BLaER1 (cell line): Measurements from ENCODE around the gene GABBR1.

Source experiments
- H3K27ac ChIP-seq: shearing (Covaris generic); formaldehyde crosslinking; 2 replicates; pipeline ENCODE4 v1.8.1; 2022
- H3K27me3 ChIP-seq: shearing (Covaris generic); formaldehyde crosslinking; 2 replicates; pipeline ENCODE4 v1.8.1; 2022
- H3K36me3 ChIP-seq: shearing (Covaris generic); formaldehyde crosslinking; 2 replicates; pipeline ENCODE4 v1.8.1; 2022
- H3K4me1 ChIP-seq: shearing (Covaris generic); formaldehyde crosslinking; 2 replicates; pipeline ENCODE4 v1.8.1; 2022
- H3K4me2 ChIP-seq: shearing (Covaris generic); formaldehyde crosslinking; 2 replicates; pipeline ENCODE4 v1.8.1; 2022
- H3K4me3 ChIP-seq: shearing (Covaris generic); formaldehyde crosslinking; 2 replicates; pipeline ENCODE4 v1.8.1; 2022
- H3K9ac ChIP-seq: shearing (Covaris generic); formaldehyde crosslinking; 2 replicates; pipeline ENCODE4 v1.8.1; 2022
- H3K9me3 ChIP-seq: shearing (Covaris generic); formaldehyde crosslinking; 2 replicates; pipeline ENCODE4 v1.8.1; 2022
- H4K20me1 ChIP-seq: shearing (Covaris generic); formaldehyde crosslinking; 2 replicates; pipeline ENCODE4 v1.8.1; 2022
- Cebpa-rat ChIP-seq: shearing (Covaris generic); IDR thresholded peaks from 2 replicates; pipeline ENCODE4 v1.8.1; 2022

GABBR1 gene

GRCh38 chr6:29631860-29632731 is 887 bp downstream of the GABBR1 start:
- TF ChIP-seq Cebpa-rat, result no peak
- Histone ChIP-seq H3K4me1 (peaks cover 49% of the 10 kb centered on the region), H3K9ac (peak overlapping the region; percentile 74), H3K4me2 (peak overlapping the region; percentile 92), H4K20me1 (peaks cover 24% of the 10 kb centered on the region), H3K27me3 (no peaks in the 10 kb centered on the region), H3K36me3 (no peaks in the 10 kb centered on the region), H3K4me3 (peak overlapping the region; percentile 74), H3K27ac (peak overlapping the region; percentile 64), H3K9me3 (no peaks in the 10 kb centered on the region)

DNA sequence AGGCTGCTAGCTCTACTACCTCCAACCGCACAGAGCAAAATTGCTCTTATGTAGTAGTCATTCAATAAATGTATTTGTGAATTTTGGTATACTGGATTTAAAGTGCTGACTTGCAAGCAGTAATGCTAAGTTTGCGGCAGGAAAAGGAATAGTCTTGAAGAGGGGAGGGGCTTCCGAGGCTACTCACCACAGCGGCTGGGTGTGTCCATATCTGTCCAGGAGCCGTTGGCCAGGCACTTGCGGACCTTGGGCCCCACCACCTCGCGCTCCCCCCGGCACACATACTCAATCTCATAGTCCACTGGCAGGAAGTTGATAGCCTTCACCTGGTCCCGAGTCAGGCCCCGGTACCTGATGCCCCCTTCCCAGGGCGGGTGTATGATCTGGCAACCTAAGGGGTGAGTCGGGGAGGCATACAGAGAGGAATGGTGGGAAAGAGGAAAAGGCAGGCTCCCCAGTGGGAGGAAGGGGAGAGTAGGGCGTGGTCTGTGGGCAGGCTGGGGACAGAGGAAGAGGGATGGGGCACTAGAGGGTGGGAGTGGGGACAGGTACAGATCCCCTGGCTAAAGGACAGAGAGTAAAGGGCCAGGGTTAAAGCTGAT is 1.7 kb downstream of the GABBR1 start:
- H3K4me2 ChIP-seq, result peak overlapping the region; percentile 92
- H3K36me3 ChIP-seq, result no peaks in the 10 kb centered on the region
- peaks cover 49% of the 10 kb centered on the region for H3K4me1 ChIP-seq
- no peaks in the 10 kb centered on the region for H3K27me3 ChIP-seq
- 0 out of 2 replicates have a peak overlapping the region, but pooled peaks have one; percentile 19 for H3K9ac ChIP-seq
- no peak for TF ChIP-seq Cebpa-rat
- no peak overlapping the region for H3K27ac ChIP-seq
- no peaks in the 10 kb centered on the region for H3K9me3 ChIP-seq
- H3K4me3 ChIP-seq, result peak overlapping the region; percentile 74; the same call in 1 of the 2 replicates
- H4K20me1 ChIP-seq, result peaks cover 24% of the 10 kb centered on the region

DNA sequence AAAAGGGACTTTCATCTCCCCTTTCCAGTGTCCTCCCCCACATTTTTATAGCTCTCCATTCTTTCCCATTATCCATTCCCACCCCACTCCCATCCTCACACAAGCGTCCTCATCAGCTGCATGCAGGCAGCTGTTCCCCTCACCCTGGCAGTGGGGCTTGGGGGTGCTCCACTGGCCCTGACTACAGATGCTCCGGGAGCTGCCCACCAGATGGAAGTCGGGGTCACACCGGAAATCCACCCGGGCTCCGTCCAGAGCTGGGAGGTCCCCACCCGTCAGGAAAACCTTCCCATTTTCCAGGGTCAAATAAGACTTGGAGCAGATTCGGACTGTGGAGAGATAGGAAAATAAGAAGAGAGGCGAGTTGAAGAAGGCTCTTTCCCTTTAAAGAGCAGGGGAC is 2.7 kb downstream of the GABBR1 start:
- no peak overlapping the region for H3K27ac ChIP-seq
- no peak for TF ChIP-seq Cebpa-rat
- peaks cover 24% of the 10 kb centered on the region for H4K20me1 ChIP-seq
- no peaks in the 10 kb centered on the region for H3K9me3 ChIP-seq
- H3K4me3 ChIP-seq, result no peak overlapping the region
- H3K27me3 ChIP-seq, result no peaks in the 10 kb centered on the region
- H3K36me3 ChIP-seq, result no peaks in the 10 kb centered on the region
- no peak overlapping the region for H3K9ac ChIP-seq
- H3K4me2 ChIP-seq, result peak overlapping the region; percentile 92
- peaks cover 49% of the 10 kb centered on the region for H3K4me1 ChIP-seq

- no peaks in the 10 kb centered on the region for H3K9me3 ChIP-seq
- H3K4me3 ChIP-seq, result peak overlapping the region; percentile 75; the same call in 1 of the 2 replicates
- no peak overlapping the region for H3K9ac ChIP-seq
- 0 out of 2 replicates have a peak, but pooled peaks cover 2% of the 10 kb centered on the region for H3K36me3 ChIP-seq
- H4K20me1 ChIP-seq, result peaks cover 24% of the 10 kb centered on the region
- H3K27ac ChIP-seq, result no peak overlapping the region
- peaks cover 48% of the 10 kb centered on the region for H3K4me1 ChIP-seq
- H3K4me2 ChIP-seq, result peak overlapping the region; percentile 92
- no peak for TF ChIP-seq Cebpa-rat
- H3K27me3 ChIP-seq, result no peaks in the 10 kb centered on the region
These were observed 3.4 kb downstream of the GABBR1 start for GRCh38 chr6:29629571-29629970.

DNA sequence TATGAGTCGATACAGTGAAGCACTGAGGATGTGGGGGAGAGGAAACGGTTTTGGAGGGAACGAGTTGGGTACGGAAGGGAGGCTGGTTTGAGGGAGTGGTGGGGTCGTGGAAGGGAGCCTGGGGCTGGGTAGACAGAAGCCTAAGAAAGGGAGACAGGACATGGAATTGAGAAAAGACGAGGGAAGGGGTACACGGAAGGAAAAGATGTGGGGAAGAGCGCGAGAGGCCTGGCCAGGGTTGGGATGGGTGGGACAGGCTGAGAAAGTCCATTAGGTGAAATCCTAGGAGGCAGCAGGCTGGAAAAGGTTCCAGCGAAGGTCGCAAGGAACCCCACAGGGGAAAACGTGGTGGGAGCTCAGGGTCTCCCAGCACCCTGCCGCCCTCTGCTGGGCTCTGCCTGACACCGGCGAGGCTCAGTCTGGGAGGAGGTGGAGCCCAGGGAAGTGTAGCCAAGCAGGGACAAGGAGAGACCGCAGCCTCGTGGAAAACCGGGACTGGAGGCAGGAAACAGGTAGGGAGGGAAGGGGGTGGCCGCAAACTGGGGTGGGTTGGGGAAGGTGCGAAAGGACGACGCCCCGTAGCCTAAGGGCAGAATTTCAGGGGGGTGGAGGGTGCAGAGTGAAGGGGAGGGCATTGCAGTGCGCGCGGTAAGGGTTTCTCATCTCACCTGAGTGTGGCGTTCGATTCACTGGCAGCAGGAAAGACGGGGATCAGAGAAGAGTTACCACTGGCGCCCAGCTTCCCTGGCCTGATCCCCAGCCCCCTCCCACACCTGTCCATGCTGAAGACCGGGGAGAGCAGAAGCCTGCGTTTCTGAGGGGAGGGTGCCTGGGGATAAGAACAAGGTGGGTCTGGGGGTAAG is 4.3 kb downstream of the GABBR1 start:
- H3K4me3 ChIP-seq, result peak overlapping the region; percentile 75
- H3K9me3 ChIP-seq, result no peaks in the 10 kb centered on the region
- H4K20me1 ChIP-seq, result peaks cover 24% of the 10 kb centered on the region
- H3K27ac ChIP-seq, result peak overlapping the region; percentile 74
- H3K4me2 ChIP-seq, result peak overlapping the region; percentile 92
- peaks cover 39% of the 10 kb centered on the region for H3K4me1 ChIP-seq
- H3K27me3 ChIP-seq, result no peaks in the 10 kb centered on the region
- peak overlapping the region; percentile 79 for H3K9ac ChIP-seq
- peaks cover 11% of the 10 kb centered on the region for H3K36me3 ChIP-seq
- TF ChIP-seq Cebpa-rat, result no peak

DNA sequence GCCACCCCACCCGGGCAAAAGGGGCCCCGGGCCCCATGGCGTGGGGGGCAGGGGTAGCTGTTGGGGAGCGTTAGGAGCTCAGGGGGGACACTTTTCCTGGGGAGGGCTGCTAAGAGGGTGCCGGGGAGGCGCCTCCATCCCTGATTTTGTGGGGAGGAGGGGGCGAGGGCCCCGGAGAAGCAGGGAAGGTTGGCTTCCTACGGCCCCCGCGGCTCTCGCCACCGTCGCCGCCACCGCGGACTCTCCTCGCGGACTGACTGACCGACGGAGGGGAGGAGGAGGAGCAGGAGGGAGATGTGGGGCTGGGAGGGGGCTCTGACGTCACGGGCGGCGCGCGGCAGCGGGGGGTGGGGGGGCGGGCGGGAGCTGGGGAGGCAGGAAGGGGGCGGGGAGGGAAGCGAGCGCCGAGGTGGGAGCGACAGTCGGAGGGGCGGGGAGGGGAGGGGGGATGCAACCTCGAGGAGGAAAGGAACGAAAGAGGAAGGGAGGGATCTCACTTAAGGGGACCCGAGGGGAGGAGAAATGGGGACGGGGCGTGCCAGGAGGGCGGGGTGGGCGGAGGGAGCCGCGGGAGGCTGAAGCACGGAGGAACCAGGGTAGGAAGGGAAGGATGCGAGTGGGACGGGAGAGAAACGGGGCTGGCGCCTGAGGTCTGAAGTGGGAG is 5.1 kb downstream of the GABBR1 start:
- peak overlapping the region; percentile 75 for H3K4me3 ChIP-seq
- peak overlapping the region; percentile 92 for H3K4me2 ChIP-seq
- H3K4me1 ChIP-seq, result peaks cover 35% of the 10 kb centered on the region
- no peaks in the 10 kb centered on the region for H3K9me3 ChIP-seq
- H3K9ac ChIP-seq, result peak overlapping the region; percentile 79
- no peaks in the 10 kb centered on the region for H3K27me3 ChIP-seq
- H4K20me1 ChIP-seq, result peaks cover 24% of the 10 kb centered on the region
- TF ChIP-seq Cebpa-rat, result no peak
- H3K36me3 ChIP-seq, result peaks cover 18% of the 10 kb centered on the region
- H3K27ac ChIP-seq, result peak overlapping the region; percentile 74

DNA sequence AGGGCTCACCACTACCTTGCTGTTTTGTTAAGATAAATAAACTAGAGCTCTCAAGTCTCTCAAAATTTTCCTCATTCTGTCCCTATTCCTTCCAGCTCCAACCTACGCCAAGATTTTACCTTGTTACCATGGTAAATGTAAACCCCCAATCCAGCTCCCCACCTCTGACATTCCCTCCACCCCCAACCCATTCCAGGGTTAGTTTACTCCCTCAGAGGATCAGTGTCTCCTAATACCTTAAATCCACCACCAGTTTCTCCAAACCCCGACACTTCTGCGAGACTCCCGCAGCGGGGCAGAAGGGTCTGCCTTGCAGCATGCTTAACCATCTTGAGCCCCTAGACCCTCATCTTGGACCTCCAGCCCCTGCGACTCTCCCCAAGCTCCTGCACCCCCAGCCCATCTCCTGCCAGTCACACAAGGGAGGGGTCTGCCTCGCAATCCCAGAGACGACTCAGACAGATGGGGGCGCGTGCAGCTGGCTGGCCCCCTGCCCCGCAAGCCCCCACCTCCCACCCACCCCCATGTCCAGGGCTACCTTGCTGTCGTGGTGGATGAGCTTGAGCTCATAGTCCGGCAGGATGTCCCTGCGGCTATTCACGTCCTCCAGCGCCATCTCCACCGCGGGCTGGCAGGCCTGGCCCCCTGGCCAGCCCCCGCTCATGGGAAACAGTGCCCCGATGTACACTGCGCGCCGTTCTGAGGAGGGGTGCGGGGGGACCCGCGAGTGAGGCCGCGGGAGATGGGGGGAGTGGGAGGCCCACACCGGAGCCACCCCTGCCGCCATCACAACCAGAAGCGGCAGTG is 5.8 kb downstream of the GABBR1 start:
- Histone ChIP-seq H3K4me3 (peak overlapping the region; percentile 61), H3K27ac (peak overlapping the region; percentile 64), H3K4me2 (peak overlapping the region; percentile 76), H4K20me1 (peaks cover 23% of the 10 kb centered on the region), H3K9ac (peak overlapping the region; percentile 50; the same call in 1 of the 2 replicates), H3K4me1 (peaks cover 34% of the 10 kb centered on the region), H3K27me3 (no peaks in the 10 kb centered on the region), H3K36me3 (peaks cover 26% of the 10 kb centered on the region), H3K9me3 (no peaks in the 10 kb centered on the region)
- TF ChIP-seq Cebpa-rat, result no peak

DNA sequence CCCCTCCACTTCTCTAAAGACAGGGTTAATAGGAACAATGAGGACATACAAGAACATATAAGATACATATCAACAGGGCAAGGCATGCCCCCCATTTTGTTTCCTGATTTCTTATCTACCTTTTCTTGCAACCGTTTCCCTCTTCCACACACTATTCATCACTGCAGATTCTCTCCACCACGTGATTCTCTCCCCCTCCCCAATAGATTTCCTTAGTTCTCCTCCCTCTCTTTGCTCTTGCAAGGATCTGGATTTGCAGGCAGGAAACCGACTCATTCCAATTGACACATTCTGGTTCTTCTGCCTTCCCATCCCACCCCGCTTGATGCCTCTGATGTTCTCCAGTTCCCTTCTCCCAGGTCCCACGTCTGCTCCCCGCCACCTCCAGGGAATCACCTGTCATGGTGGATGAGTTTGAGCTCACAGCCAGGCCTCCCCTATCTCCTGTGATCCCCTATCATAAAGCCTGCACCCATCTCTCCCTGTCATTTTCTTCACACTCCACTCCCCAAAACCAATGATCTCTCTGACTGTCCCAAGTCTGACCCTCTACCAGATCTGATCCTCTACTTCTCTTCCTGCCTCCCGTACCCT is 7.5 kb downstream of the GABBR1 start:
- Histone ChIP-seq H3K9me3 (no peaks in the 10 kb centered on the region), H3K27ac (no peak overlapping the region), H3K27me3 (no peaks in the 10 kb centered on the region), H3K9ac (no peak overlapping the region), H3K36me3 (peaks cover 43% of the 10 kb centered on the region), H3K4me3 (no peak overlapping the region), H3K4me1 (peaks cover 17% of the 10 kb centered on the region), H4K20me1 (peaks cover 6% of the 10 kb centered on the region), H3K4me2 (no peak overlapping the region)
- no peak for TF ChIP-seq Cebpa-rat
